ENCODE data around the gene NPC1. TPM values are rescaled to one million over a fixed set of nuclear protein-coding genes. Genes with fewer than 3 reads are reported as not detected.

The NPC1 gene
- total and polyA plus RNA-seq, 11 donors = 7.8 to 42.7 (median 16.8) TPM

DNA sequence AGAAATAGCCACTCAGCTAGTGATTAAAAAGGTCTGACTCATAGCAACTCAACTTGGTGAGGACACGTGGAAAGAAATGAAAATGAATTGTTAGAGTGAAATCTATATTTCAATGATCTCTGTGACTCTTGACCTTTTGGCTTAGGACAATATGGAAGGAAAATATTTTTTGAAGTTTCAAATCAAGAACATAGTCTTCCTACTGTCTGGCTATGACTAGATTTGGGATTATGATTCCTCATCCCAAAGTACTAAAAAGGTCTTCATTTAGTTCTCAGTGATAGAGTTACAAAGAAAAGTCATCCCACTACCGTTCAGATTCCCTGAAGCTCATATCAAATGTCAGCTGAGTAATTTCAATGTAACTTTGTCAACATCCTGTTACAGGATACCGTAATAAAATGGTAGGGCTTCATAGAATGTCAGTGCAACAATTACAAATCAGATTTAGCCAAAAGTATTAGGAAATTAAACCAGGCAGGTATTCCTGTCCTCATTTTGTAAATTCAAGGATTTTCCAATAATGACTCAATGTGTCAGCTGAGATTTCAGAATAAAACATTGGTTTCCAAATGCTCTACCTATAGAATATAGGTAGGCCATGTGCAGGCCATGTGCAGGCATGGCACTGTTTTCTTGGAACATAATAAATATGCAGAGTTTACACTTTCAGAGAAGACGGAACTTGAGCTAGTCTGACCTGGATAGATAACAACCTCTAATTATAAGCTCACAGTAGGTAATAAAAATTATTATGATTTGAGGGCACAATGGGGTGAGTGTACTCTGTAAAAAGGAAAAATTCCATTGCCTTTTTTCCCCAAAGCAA lies 40.4 kb upstream of the NPC1 start:
- 53 to 65% (median 61%) methylated on average over 4 of the region's 4 CpGs for WGBS, 4 donors
- peaks cover 0 to 18% (median 0%) of the 10 kb centered on the region in 9 donors for H3K36me3 ChIP-seq
- H3K4me3 ChIP-seq = no peak overlapping the region
- no peaks in the 10 kb centered on the region for H3K9me3 ChIP-seq
- ATAC-seq (no peak), DNase-seq (no peak)
- intact Hi-C loops (cut with DNase I) = loop anchor here in 5 of 10 donors (5.0 to 10.0 kb wide), 4 partner anchors 41 to 488 kb away; no protein-coding TSS in a partner anchor
- peak overlapping the region in 2 of 12 donors; percentile 12 to 32 for H3K27ac ChIP-seq
- TF ChIP-seq POLR2A (IDR thresholded peaks at IDR 0.05) = no peak
- TF ChIP-seq, protein P1, sequence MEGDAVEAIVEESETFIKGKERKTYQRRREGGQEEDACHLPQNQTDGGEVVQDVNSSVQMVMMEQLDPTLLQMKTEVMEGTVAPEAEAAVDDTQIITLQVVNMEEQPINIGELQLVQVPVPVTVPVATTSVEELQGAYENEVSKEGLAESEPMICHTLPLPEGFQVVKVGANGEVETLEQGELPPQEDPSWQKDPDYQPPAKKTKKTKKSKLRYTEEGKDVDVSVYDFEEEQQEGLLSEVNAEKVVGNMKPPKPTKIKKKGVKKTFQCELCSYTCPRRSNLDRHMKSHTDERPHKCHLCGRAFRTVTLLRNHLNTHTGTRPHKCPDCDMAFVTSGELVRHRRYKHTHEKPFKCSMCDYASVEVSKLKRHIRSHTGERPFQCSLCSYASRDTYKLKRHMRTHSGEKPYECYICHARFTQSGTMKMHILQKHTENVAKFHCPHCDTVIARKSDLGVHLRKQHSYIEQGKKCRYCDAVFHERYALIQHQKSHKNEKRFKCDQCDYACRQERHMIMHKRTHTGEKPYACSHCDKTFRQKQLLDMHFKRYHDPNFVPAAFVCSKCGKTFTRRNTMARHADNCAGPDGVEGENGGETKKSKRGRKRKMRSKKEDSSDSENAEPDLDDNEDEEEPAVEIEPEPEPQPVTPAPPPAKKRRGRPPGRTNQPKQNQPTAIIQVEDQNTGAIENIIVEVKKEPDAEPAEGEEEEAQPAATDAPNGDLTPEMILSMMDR (IDR thresholded peaks at IDR 0.05) = no peak
- peaks cover 0 to 12% (median 0%) of the 10 kb centered on the region in 12 donors for H3K4me1 ChIP-seq
- peaks cover 0 to 5% (median 0%) of the 10 kb centered on the region in 9 donors for H3K27me3 ChIP-seq

DNA sequence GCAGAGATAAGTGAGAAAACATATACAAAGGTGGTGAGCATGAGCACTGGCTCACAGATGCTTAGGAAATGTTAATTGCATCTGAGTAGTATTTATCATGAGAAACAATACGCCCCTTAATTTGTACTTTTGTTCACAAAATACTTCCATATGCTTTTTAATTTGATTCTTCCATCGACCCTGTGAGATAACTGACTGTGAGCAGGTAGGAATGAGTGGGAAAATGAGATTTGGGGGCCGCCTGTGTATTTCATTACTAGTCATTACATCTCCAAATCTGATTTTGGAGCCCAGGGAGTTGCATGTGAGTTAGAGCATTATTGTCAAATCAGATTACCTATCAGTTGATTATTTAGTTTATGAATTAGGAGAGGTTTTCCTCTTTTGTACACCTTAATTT lies 36.7 kb upstream of the NPC1 start:
- no peak for ATAC-seq

GRCh38 chr18:23619388-23619881 lies 33.1 kb upstream of the NPC1 start:
- TF ChIP-seq, protein P1 (IDR thresholded peaks at IDR 0.05) = peak in 1 of 12 donors; percentile 26
- TF ChIP-seq POLR2A (IDR thresholded peaks at IDR 0.05) = no peak
- WGBS, 4 donors = 2 to 5% (median 2%) methylated on average over 19 to 41 of the region's 41 CpGs

More for the DNA sequence above, 36.7 kb upstream of the NPC1 start:
- Histone ChIP-seq H3K9me3 (no peaks in the 10 kb centered on the region), H3K36me3 (peaks cover 0 to 7% (median 0%) of the 10 kb centered on the region in 9 donors), H3K27ac (no peak overlapping the region), H3K27me3 (peaks cover 0 to 30% (median 0%) of the 10 kb centered on the region in 9 donors), H3K4me3 (no peak overlapping the region), H3K4me1 (peaks cover 0 to 25% (median 4%) of the 10 kb centered on the region in 12 donors)
- 91 to 96% (median 92%) methylated on average over 3 of the region's 3 CpGs for WGBS, 4 donors
- TF ChIP-seq POLR2A (IDR thresholded peaks at IDR 0.05) = no peak
- TF ChIP-seq, protein P1 (IDR thresholded peaks at IDR 0.05) = no peak
- intact Hi-C loops (cut with DNase I) = loop anchor here (2.0 to 10.0 kb wide), 13 partner anchors 64 to 494 kb away; partner anchors contain the start of gene LAMA3 (in 1 of the 10)
- no peak for DNase-seq

More at GRCh38 chr18:23619388-23619881, 33.1 kb upstream of the NPC1 start:
- intact Hi-C loops (cut with DNase I) = loop anchor here in 1 of 10 donors (10.0 kb wide), 1 partner anchor 295 kb away; no protein-coding TSS in a partner anchor
- Histone ChIP-seq H3K27me3 (peaks cover 0 to 30% (median 0%) of the 10 kb centered on the region in 9 donors), H3K9me3 (no peaks in the 10 kb centered on the region), H3K4me1 (peaks cover 0 to 15% (median 4%) of the 10 kb centered on the region in 12 donors), H3K36me3 (peaks cover 0 to under 1% (median 0%) of the 10 kb centered on the region in 9 donors), H3K4me3 (peak overlapping the region; percentile 16 to 66 (median 48)), H3K27ac (peak overlapping the region in 2 of 12 donors; percentile 36 to 39)
- peak in 4 of 5 donors; percentile 19 to 66 (median 36) for DNase-seq
- ATAC-seq = peak; percentile 40 to 76 (median 69)
